Mammary epithelial cell (primary cell): ENCODE measurements around the gene ZFR.

Experiments used
- CTCF ChIP-seq, 2 donors: IDR thresholded peaks in 1 of 2; conservative IDR thresholded peaks in 1 of 2; 2 replicates each; pipeline ENCODE4 v1.5.1; 2011 to 2012; ENCODE audit warnings: inconsistent platforms in 2 of 2, low read length in 2 of 2, mild to moderate bottlenecking in 2 of 2, control low read depth in 1 of 2, low read depth in 1 of 2; ENCODE audit not compliant: insufficient read depth in 1 of 2; ENCODE audit errors: extremely low read depth in 1 of 2
- EZH2 ChIP-seq: IDR thresholded peaks from 2 replicates; pipeline ENCODE4 v1.6.1; 2012; ENCODE audit warnings: low read length, inconsistent platforms, borderline replicate concordance

DNA sequence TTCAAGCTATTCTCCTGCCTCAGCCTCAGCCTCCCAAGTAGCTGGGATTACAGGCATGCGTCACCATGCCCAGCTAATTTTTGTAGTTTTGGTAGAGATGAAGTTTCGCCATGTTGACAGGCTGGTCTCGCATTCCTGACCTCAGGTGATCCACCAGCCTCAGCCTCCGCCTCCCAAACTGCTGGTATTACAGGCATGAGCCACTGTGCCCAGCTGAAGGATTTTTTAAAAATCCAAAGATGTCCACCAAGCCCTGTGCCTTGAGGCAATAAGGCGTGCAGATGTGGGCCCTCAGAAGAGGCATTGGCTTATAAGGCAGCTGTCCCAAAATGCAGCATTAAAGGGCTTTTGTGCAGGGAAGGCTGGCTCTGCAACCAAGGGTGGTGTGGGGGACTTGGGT, 10.3 kb upstream of the ZFR start:
- TF ChIP-seq CTCF (conservative IDR thresholded peaks at IDR 0.05 in 1 of 2, IDR thresholded peaks at IDR 0.05 in 1 of 2; ENCODE audit: extremely low read depth in 1 of 2, insufficient read depth in 1 of 2, low read depth in 1 of 2, low read length in 2 of 2) (no peak), EZH2 (no peak)
